ENCODE results near the gene MAN2A2. TPM values are rescaled to one million over a fixed set of nuclear protein-coding genes. Genes with fewer than 3 reads are reported as not detected.
A peak's percentile ranks its signal among the peaks of the same experiment; 100 is the strongest.

MAN2A2 gene
- total RNA-seq, 1 donor from 2014 or later = 8.4 TPM

DNA sequence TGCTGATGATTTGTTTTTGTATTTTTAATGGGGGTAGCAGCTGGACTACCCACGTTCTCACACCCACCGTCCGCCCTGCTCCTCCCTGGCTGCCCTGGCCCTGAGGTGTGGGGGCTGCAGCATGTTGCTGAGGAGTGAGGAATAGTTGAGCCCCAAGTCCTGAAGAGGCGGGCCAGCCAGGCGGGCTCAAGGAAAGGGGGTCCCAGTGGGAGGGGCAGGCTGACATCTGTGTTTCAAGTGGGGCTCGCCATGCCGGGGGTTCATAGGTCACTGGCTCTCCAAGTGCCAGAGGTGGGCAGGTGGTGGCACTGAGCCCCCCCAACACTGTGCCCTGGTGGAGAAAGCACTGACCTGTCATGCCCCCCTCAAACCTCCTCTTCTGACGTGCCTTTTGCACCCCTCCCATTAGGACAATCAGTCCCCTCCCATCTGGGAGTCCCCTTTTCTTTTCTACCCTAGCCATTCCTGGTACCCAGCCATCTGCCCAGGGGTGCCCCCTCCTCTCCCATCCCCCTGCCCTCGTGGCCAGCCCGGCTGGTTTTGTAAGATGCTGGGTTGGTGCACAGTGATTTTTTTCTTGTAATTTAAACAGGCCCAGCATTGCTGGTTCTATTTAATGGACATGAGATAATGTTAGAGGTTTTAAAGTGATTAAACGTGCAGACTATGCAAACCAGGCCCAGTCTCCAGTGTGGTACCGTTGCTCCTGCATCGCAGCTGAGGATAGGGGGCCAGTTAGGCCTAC is 20.1 kb upstream of the MAN2A2 start:
- DNase-seq (ENCODE audit: low read depth) (no peak), FAIRE-seq (no peak)
- Histone ChIP-seq H3K4me3 (ENCODE audit: low read depth, low read length) (no peak overlapping the region), H3K27me3 (ENCODE audit: control insufficient read depth, insufficient read depth, low read length) (no peaks in the 10 kb centered on the region), H3K36me3 (ENCODE audit: control insufficient read depth, insufficient read depth, low read length) (peaks cover 24% of the 10 kb centered on the region)
- TF ChIP-seq, protein P1, sequence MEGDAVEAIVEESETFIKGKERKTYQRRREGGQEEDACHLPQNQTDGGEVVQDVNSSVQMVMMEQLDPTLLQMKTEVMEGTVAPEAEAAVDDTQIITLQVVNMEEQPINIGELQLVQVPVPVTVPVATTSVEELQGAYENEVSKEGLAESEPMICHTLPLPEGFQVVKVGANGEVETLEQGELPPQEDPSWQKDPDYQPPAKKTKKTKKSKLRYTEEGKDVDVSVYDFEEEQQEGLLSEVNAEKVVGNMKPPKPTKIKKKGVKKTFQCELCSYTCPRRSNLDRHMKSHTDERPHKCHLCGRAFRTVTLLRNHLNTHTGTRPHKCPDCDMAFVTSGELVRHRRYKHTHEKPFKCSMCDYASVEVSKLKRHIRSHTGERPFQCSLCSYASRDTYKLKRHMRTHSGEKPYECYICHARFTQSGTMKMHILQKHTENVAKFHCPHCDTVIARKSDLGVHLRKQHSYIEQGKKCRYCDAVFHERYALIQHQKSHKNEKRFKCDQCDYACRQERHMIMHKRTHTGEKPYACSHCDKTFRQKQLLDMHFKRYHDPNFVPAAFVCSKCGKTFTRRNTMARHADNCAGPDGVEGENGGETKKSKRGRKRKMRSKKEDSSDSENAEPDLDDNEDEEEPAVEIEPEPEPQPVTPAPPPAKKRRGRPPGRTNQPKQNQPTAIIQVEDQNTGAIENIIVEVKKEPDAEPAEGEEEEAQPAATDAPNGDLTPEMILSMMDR (IDR thresholded peaks at IDR 0.05; ENCODE audit: insufficient read depth, low read length, severe bottlenecking) = no peak

DNA sequence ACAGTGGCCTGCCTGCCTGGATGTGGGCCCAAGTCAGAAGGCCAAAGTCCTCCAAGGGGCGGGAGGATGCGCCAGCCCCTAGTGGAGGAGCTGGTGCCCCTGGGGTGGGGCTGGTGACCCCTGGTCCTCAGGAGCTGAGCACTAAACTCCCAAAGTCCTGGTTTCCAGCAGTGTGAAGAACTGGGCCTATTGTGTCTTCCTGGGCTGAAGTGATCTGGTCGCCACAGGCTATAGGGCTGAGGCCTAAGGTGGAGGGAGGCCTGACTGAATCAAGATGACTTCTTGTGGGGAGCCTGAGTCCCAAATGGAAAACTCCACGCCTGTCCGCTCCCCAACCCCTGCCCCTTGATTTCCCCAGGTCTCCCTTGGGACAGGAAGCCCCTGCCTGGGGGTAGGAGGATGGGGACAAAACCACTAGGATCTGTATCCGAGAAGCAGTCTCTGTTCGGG is 19.6 kb upstream of the MAN2A2 start:
- Histone ChIP-seq H3K4me3 (ENCODE audit: low read depth, low read length) (peak overlapping the region; percentile 46), H3K27me3 (ENCODE audit: control insufficient read depth, insufficient read depth, low read length) (no peaks in the 10 kb centered on the region), H3K36me3 (ENCODE audit: control insufficient read depth, insufficient read depth, low read length) (peaks cover 21% of the 10 kb centered on the region)
- DNase-seq (ENCODE audit: low read depth) (no peak), FAIRE-seq (no peak)
- TF ChIP-seq, protein P1 (IDR thresholded peaks at IDR 0.05; ENCODE audit: insufficient read depth, low read length, severe bottlenecking) = no peak

DNA sequence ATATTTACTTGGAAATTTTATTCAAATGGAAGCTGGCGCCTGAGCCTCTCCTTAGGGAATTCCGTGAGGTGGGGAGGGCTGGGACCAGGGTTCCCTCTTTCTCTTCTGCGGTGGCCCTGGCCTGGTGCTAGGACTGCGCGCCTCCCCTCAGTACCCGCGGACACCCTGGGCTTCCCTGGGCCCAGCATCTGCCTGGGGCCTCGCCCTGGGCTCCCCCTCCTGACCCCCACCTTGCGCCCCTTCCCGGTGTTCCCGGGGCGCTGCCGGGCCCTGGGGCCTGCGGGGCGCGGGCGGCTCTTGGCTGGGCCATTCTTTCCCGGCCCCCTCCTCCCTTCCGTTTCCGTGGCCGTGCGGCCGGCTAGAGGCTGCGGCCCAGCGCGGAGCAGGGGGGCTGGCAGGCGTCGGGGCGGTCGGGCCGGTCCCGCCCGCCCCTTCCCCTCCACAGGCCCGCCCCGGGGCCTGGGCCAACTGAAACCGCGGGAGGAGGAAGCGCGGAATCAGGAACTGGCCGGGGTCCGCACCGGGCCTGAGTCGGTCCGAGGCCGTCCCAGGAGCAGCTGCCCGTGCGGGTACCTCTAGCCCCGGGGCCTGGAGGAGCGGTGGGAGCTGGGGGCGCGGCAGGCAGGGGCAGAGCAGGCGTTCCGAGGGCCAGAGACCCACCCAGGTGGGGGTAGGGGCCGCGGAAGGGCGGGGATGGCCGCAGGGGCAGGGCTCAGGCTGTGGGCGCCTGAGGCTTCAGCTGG is 19.0 kb upstream of the MAN2A2 start, which contains the start of gene FES:
FES (plus strand) TSS at position 529 of the 743 bp plus-strand sequence. CDS start 542 bp downstream, outside the sequence.
- no peak for FAIRE-seq
- TF ChIP-seq, protein P1 (IDR thresholded peaks at IDR 0.05; ENCODE audit: insufficient read depth, low read length, severe bottlenecking) = no peak
- Histone ChIP-seq H3K36me3 (ENCODE audit: control insufficient read depth, insufficient read depth, low read length) (peaks cover 20% of the 10 kb centered on the region), H3K27me3 (ENCODE audit: control insufficient read depth, insufficient read depth, low read length) (no peaks in the 10 kb centered on the region), H3K4me3 (ENCODE audit: low read depth, low read length) (peak within 1 kb of the TSS; percentile 46)
- no peak for DNase-seq (ENCODE audit: low read depth)

DNA sequence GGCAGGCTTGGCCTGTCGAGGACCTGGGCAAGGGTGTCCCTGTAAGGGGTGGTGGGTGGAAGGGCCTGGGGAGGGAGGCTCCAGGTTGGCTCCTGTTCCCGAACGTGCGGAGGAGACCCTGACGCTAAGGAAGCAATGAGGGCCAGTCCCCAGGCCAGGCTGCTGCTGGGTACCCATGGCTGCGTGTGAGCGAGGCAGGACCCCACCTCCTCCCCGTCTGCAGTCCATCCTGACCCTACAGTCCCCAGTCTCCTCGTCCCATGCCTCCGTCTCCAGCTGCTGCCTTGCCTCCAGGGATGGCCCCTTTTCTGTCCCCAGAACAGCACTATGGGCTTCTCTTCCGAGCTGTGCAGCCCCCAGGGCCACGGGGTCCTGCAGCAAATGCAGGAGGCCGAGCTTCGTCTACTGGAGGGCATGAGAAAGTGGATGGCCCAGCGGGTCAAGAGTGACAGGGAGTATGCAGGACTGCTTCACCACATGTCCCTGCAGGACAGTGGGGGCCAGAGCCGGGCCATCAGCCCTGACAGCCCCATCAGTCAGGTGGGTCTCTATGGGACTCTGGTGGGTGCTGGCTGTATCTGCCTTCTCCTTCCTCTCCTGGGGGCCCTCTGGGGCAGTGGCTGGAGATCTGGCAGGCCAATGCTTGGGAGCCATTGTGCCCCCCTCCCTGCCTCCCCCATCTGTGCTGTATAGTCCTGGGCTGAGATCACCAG is 18.2 kb upstream of the MAN2A2 start:
- no peak for DNase-seq (ENCODE audit: low read depth)
- peaks cover 14% of the 10 kb centered on the region for H3K36me3 ChIP-seq (ENCODE audit: control insufficient read depth, insufficient read depth, low read length)
- TF ChIP-seq, protein P1 (IDR thresholded peaks at IDR 0.05; ENCODE audit: insufficient read depth, low read length, severe bottlenecking) = no peak
- FAIRE-seq = no peak
- H3K27me3 ChIP-seq (ENCODE audit: control insufficient read depth, insufficient read depth, low read length) = no peaks in the 10 kb centered on the region
- H3K4me3 ChIP-seq (ENCODE audit: low read depth, low read length) = peak overlapping the region; percentile 46

DNA sequence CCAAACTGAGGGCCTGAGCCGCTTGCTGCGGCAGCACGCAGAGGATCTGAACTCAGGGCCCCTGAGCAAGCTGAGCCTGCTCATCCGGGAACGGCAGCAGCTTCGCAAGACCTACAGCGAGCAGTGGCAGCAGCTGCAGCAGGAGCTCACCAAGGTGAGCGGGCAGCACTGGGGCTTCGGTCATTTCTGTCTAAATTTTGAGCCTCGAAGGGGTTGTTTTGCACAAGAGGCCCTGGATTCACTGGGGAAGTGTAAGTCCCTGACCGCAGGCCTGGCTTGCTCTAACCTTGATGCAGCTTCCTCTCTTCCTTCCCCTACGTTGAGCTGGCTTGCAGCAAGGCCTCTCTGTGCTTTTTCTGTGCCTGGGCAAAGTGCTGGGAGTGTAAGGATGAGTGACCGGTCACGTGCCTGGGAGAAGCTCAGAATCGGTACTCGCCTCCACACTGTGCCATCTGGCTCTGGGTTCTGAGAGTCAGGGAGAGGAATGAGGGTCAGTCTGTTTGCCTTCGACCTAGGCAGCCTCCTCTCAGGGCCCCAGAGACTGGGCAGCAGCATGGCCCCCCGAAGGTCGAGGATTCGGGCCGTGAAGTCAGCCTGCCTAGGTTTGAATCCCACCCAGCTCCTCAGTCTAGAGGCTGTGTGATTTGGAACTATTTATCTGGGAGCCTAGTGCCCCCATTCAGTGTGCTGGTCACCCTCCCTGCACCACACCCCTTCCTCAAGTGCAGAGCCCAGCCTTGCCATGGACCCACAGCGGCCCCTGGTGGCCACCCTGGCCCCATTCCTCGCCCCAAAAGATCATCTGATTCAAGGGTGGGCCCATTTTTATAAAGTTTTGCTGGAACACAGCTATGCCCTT is 17.4 kb upstream of the MAN2A2 start:
- peak; percentile 33 for DNase-seq (ENCODE audit: low read depth)
- no peak for FAIRE-seq
- TF ChIP-seq, protein P1 (IDR thresholded peaks at IDR 0.05; ENCODE audit: insufficient read depth, low read length, severe bottlenecking) = peak; percentile 96
- H3K4me3 ChIP-seq (ENCODE audit: low read depth, low read length) = no peak overlapping the region
- no peaks in the 10 kb centered on the region for H3K27me3 ChIP-seq (ENCODE audit: control insufficient read depth, insufficient read depth, low read length)
- peaks cover 11% of the 10 kb centered on the region for H3K36me3 ChIP-seq (ENCODE audit: control insufficient read depth, insufficient read depth, low read length)
